ENCODE results near the gene BIN2.

Gene BIN2

DNA sequence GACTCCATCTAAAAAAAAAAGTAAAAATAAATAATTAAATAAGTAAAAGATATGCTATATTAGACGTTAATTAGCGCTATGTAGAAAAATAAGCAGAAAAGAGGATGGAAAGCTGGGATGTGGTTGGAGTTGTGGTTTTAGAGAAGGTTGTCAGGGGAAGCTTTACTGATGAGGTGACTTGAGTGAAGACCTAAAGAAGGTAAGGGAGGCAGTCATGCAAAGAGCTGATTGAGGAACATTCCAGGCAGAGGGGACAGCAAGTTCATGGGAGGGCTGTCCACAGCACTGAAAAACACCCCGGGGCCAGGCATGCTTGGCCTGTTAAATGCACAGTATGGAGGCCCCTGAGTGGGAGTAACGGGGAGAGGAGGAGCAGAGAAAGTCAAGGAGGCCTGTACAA is 69.4 kb downstream of the BIN2 start:
- no peak for DNase-seq (ENCODE audit: low read depth)

DNA sequence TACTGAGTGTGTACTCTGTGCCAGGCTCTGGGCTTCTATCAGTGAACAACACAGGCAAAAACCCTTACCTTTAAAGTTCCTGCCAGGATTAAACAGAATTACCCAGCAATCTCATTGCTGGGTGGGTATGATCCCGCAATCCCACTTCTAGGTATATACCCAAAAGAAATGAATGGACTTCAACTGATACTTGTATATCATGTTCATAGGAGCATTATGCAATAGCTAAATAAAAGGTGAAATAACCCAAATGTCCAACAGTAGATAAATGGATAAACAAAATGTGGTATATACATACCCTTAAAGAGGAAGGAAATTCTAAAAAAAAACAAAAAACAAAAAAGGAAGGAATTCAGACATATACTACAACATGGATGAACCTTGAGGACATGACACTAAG is 70.7 kb downstream of the BIN2 start:
- DNase-seq (ENCODE audit: low read depth): no peak

DNA sequence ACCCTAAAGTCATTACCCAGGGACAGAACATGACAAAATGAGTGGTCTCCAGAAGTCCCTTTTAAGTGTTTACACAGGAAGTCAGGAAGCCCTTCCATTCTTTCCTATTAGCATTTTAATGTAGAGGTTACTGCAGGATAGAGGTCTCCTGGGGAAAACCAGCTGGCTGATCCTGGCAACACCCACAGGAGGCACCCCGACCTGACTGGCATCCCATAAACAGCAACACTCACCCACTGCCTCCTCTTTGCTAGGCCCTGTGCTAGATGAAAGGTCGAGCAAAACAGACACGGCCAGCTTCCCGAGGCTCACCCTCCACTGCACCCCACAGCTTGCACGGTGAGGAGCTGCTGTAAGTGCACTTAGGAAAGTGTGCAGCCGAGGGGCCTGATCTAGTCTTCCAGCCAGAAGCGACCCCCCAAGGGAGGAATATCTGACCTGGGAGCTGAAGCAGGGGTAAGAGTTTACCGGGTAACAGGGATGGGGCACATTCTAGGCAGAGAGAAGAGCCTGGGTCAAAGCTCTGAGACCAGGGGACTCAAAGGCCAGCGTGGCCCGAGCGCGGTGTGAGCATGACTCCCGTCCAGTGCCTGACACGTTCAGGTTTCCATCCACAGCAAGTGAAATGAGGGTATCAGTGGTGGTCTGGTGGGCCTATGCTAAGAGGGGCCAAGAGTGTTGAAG is 76.3 kb downstream of the BIN2 start:
- no peak for DNase-seq (ENCODE audit: low read depth)

DNA sequence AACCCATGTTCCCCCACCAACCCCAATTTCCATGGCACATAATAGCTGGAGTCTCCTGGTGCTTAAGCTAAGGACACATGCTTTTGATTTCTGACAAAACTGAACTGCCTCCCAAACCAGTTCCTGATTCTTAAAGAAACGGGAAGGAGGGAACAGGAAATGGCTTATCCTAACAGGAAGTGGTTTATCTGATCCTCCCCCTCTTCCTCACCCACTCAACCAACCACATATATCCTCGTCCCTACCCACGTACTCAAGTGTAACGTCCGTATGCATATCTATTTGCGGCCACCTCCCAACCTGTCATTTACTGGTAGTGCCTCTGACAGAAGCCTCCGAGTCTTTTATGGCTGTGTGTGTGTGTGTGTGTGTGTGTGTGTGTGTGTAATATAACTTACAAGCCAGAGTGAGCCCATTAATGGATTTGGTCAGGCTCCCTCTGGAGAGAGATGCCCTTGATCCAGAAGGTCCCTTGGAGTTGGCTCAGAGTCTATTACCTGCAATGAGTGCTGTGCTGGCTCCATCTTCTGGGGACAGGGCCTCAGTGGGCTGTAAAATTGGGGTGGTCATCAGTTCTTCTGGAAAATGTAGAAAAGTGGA is 77.6 kb downstream of the BIN2 start:
- no peak for DNase-seq (ENCODE audit: low read depth)

DNA sequence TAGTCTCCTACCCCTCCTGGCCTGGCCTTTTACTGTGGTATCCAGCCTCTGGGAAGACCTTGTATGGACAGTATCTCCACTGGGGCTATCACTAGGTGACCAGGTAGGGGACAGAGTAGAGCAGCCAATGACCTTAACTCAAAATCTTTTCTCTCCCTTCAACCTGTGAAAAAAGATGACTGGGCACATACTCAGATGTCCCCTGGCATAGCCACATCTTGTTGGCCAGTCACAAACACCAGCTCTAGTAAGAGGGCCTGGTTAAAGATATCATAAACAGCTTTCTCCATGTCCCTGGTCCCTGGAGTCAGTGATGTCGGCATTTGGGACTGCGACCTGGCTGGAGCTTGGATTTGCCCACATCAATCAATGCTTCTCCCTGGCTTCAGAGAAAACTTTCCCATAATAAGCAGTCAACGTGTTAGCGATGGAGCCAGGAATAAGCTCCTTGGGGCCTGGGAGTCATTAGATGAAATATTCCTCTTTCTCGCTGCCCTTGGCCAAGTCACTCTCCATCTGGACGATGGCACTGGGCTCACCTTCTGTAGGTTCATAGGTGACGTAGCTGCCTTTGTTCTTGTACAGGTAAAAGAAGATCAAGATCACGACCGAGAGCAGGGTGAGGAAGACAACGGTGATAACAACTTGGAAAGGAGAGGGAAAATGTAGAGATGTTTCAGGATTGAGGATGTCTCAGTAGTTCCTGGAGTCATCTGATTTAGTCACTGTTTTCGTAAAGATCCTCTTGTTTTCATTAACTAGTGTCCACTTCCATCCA is 78.3 kb downstream of the BIN2 start:
- no peak for DNase-seq (ENCODE audit: low read depth)

DNA sequence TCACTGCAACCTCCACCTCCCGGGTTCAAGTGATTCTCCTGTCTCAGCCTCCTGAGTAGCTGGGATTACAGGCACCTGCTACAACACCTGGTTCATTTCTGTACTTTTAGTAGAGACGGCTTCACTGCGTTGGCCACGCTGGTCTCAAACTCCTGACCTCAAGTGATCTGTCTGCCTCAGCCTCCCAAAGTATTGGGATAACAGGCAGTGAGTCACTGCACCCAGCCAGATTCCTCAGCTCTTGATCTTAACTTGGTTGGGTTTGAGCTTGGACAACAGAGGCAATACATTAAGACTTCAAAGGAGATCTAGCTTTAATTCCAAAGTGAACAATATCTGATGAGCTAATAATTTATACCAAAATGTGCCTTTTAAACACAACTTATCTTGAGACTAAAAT is 79.7 kb downstream of the BIN2 start:
- no peak for DNase-seq (ENCODE audit: low read depth)

DNA sequence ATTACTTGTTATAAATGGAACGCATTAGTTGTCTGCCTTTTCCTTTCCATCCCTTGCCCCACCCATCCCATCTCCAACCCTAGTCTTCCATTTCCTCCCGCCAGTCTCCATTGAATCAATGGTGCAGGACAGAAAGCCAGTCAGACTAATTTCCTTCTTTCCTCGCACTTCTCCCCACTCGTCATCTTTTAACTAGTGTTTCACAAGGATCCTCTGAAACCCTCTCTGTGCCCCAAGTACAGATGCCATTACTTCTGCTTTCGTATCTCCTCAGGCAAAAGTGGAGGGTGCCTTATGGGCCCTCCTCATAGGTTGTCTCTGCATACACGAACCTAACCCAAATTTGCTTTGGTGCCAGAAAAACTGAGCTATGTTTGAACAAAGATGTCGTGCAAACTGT is 81.1 kb downstream of the BIN2 start:
- DNase-seq (ENCODE audit: low read depth): no peak

DNA sequence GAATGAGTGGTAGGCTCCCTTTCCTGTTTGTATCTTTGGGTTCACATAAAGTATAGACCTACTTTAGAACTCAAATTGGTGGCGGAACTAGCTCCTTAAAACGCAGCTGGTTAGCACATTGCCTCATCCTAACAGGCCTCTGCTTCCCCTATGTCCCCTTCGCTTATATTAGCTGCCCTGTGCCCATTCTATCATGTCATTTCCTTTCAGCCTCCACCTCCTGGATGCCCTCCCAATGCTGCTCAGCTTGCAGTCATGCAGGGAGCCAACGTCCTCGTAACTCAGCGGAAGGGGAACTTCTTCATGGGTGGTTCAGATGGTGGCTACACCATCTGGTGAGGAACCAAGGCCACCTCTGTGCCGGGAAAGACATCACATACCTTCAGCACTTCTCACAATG is 81.9 kb downstream of the BIN2 start:
- DNase-seq (ENCODE audit: low read depth): no peak

DNA sequence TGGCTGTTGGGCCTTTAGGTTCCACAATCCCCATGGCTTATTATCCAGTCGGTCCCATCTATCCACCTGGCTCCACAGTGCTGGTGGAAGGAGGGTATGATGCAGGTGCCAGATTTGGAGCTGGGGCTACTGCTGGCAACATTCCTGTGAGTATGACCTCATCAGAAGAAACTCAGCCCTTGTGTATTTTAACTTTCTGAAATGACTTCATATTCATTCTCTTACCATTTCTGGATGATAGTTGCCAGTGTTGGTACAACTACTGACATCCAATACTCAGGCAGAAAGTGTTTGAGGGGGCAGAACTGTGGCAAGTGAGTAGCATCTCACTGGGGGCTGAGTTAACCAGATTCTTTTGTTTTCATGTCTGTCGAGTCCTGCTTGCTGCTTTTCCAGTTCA is 83.0 kb downstream of the BIN2 start:
- DNase-seq (ENCODE audit: low read depth): no peak

DNA sequence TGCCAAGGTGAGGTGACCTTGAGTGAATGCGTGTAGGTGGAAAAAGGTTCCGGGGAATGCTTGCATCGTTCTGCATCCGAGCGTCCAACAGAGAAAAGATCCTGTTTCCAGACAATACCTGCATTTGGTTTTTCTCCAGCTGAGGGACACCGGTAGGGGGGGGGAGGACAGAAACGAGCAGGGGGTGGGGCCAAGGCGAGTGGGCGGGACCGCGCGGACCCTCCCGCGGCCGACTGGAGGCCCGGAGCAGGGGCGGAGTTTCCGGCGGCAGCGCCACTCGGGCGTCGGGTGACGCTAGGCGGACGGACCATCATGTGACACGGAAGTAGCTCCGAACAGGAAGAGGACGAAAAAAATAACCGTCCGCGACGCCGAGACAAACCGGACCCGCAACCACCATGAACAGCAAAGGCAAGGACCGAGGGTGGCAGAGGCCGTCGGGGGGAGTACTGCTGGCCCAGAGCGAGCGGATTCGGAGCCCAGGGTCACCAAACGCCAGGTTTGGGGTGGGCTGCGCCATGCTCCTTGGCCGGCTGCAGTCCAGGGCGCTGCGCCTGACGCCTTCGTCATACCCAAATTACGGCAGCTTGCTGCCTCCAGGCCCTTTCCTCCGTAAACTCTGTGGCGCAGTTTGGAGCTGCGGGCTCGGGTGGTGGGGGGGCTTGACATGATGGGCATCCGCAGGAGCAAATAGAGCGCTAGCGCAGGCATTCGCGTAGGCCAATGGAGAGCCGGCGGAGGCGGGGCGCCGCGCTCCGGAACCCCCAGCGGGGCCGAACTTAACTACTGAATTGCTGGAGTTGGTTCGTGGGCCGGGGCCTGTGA is 85.3 kb downstream of the BIN2 start, which contains the start of gene DAZAP2:
Gene DAZAP2 (plus strand): TSS at position 317 of the 825 bp plus-strand sequence. CDS start 82 bp downstream, at position 399.
- DNase-seq (ENCODE audit: low read depth): peak; percentile 87

DNA sequence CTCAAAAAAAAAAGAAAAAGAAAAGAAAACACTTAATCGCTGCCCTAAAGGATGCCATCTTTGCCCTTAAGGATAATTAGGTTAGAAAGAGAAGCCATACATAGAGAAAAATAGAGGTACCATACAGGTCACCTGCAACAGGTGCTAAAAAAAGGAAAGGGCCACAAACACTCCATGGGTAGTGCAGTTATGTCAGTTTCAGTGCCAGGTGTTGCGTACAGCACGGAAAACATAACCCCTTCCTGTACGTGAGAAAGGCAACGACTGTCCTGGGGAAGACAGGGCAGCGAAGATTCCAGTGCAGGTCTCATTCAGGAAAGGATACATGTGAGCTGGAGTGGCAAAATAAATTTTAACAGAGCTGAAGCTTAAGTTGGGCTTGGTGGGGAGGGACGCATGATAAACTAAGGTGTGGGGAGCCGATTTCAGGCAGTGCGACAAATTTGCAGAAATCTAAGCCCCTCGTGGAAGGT is 85.9 kb downstream of the BIN2 start:
- DNase-seq (ENCODE audit: low read depth): no peak

DNA sequence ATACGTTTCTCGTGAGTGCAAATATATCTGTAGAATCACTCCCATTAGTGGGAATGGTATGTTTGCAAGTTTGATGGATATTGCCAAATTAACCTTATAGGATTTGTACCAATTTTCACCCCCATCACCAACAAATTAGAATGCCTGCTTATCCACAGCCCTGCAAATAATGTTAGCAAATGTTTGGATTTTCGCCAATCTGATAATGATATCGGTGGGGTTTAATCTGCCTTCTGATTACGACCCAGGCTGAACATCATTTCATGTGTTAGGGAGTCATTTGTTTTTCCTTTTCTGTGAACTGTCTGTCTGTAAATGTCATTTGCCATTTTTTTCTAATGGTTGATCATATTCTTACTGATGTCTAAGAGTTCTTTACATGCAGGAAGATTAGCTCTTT is 89.4 kb downstream of the BIN2 start:
- DNase-seq (ENCODE audit: low read depth): no peak

DNA sequence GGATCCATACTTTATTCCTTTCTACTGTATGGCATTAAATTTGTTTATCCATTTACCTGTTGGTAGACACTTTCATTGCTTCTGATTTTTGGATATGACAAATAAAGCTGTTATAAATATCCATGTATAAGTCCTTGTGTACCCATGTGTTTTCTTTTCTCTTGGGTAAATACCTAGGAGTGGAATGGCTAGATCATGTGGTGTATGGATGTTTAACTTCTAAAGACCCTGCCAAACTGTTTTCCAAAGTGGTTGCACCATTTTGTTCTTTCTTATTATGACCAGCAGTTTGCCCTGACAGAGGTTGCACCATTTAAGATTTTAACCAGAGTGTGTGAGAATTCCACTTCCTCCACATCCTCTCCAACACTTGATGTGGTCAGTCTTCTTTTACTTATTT is 91.3 kb downstream of the BIN2 start:
- DNase-seq (ENCODE audit: low read depth): no peak

All from stimulated activated CD8-positive, alpha-beta memory T cell treated with anti-CD3 and anti-CD28 coated beads, Interleukin-12 subunit alpha, Interleukin-12 subunit beta, amount 100 ng/mL, for 4 hours (primary cell).